SU-DHL-6 (cell line): ENCODE measurements around the gene ZNF385D.

ENCODE experiments used
- H2AFZ ChIP-seq: fragments of 200-600 bp; sonication (generic); 2 replicates; pipeline ENCODE4 v1.6.1; 2014; ENCODE audit warnings: low read depth, mild to moderate bottlenecking, moderate library complexity, mixed read lengths, antibody characterized with exemption, low read length; ENCODE audit not compliant: severe bottlenecking
- H3F3A ChIP-seq: fragments of 200-600 bp; shearing (Covaris generic); 2 replicates; pipeline ENCODE4 v1.6.0; 2016; ENCODE audit warnings: antibody characterized with exemption, mild to moderate bottlenecking; ENCODE audit not compliant: insufficient read depth
- H3K27ac ChIP-seq: fragments of 200-600 bp; sonication (generic); 2 replicates; pipeline ENCODE4 v1.5.1; 2016; ENCODE audit warnings: low read depth, mild to moderate bottlenecking, low read length, moderate library complexity, mixed read lengths
- H3K27me3 ChIP-seq: fragments of 200-600 bp; sonication (generic), shearing (Covaris generic); 2 replicates; pipeline ENCODE4 v1.6.0; 2014; ENCODE audit warnings: mild to moderate bottlenecking, low read length
- H3K36me3 ChIP-seq: fragments of 200-600 bp; sonication (generic); 2 replicates; pipeline ENCODE4 v1.6.1; 2014; ENCODE audit warnings: mild to moderate bottlenecking, low read length, mixed read lengths
- H3K4me2 ChIP-seq: fragments of 300-600, 200-600 bp; shearing (Covaris generic), sonication (generic); 2 replicates; pipeline ENCODE4 v1.6.0; 2014; ENCODE audit warnings: low read length, low read depth, mild to moderate bottlenecking; ENCODE audit not compliant: poor library complexity, severe bottlenecking
- H3K4me3 ChIP-seq: fragments of 200-600 bp; sonication (generic); 2 replicates; pipeline ENCODE4 v1.5.1; 2014; ENCODE audit warnings: antibody characterized with exemption, low read length, mild to moderate bottlenecking, mixed read lengths; ENCODE audit not compliant: insufficient read depth, poor library complexity, severe bottlenecking
- H3K79me2 ChIP-seq: fragments of 200-600 bp; sonication (generic); 2 replicates; pipeline ENCODE4 v1.6.1; 2014; ENCODE audit warnings: mild to moderate bottlenecking, low read length, moderate library complexity; ENCODE audit not compliant: insufficient read depth
- H3K9ac ChIP-seq: fragments of 200-600 bp; sonication (generic); 2 replicates; pipeline ENCODE4 v1.7.0; 2014; ENCODE audit warnings: mild to moderate bottlenecking, low read length
- H3K9me2 ChIP-seq: fragments of 200-600 bp; sonication (generic); replicated peaks from 2 replicates; pipeline ENCODE4 v1.6.1; 2014; ENCODE audit warnings: low read length; ENCODE audit not compliant: insufficient read depth
- H3K9me3 ChIP-seq: fragments of 200-600 bp; sonication (generic); 2 replicates; pipeline ENCODE4 v1.6.1; 2014; ENCODE audit warnings: low read length, mixed read lengths; ENCODE audit not compliant: insufficient read depth
- H4K20me1 ChIP-seq: fragments of 200-600 bp; sonication (generic); 2 replicates; pipeline ENCODE4 v1.6.1; 2014; ENCODE audit warnings: low read depth, mild to moderate bottlenecking, antibody characterized with exemption, low read length, moderate library complexity, mixed read lengths
- EZH2phosphoT487 ChIP-seq: fragments of 200-600 bp; sonication (generic), shearing (Covaris generic); conservative IDR thresholded peaks from 2 replicates; pipeline ENCODE4 v1.6.1; 2018; ENCODE audit warnings: mild to moderate bottlenecking, antibody characterized with exemption, low read length, moderate library complexity, mixed read lengths
- TF ChIP-seq, protein P1 (sequence below): fragments of 200-600 bp; sonication (generic); IDR thresholded peaks from one replicate; pipeline ENCODE4 v1.5.1; 2017; ENCODE audit warnings: antibody characterized with exemption, mild to moderate bottlenecking, low read length, moderate library complexity; ENCODE audit not compliant: insufficient read depth, poor library complexity, severe bottlenecking

The ZNF385D gene

GRCh38 chr3:21795152-21795837, 44.3 kb upstream of the ZNF385D start:
- H3K9me2 ChIP-seq = no peaks in the 10 kb centered on the region
- no peaks in the 10 kb centered on the region for H4K20me1 ChIP-seq
- no peaks in the 10 kb centered on the region for H3K27me3 ChIP-seq
- no peaks in the 10 kb centered on the region for H3K36me3 ChIP-seq
- no peak overlapping the region for H2AFZ ChIP-seq
- TF ChIP-seq, protein P1, sequence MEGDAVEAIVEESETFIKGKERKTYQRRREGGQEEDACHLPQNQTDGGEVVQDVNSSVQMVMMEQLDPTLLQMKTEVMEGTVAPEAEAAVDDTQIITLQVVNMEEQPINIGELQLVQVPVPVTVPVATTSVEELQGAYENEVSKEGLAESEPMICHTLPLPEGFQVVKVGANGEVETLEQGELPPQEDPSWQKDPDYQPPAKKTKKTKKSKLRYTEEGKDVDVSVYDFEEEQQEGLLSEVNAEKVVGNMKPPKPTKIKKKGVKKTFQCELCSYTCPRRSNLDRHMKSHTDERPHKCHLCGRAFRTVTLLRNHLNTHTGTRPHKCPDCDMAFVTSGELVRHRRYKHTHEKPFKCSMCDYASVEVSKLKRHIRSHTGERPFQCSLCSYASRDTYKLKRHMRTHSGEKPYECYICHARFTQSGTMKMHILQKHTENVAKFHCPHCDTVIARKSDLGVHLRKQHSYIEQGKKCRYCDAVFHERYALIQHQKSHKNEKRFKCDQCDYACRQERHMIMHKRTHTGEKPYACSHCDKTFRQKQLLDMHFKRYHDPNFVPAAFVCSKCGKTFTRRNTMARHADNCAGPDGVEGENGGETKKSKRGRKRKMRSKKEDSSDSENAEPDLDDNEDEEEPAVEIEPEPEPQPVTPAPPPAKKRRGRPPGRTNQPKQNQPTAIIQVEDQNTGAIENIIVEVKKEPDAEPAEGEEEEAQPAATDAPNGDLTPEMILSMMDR = no peak
- no peak for TF ChIP-seq EZH2phosphoT487
- no peak overlapping the region for H3K4me2 ChIP-seq
- H3K9ac ChIP-seq = no peak overlapping the region
- H3K79me2 ChIP-seq = no peaks in the 10 kb centered on the region
- H3K4me3 ChIP-seq = no peak overlapping the region
- H3F3A ChIP-seq = no peaks in the 10 kb centered on the region
- no peaks in the 10 kb centered on the region for H3K9me3 ChIP-seq
- no peak overlapping the region for H3K27ac ChIP-seq

DNA sequence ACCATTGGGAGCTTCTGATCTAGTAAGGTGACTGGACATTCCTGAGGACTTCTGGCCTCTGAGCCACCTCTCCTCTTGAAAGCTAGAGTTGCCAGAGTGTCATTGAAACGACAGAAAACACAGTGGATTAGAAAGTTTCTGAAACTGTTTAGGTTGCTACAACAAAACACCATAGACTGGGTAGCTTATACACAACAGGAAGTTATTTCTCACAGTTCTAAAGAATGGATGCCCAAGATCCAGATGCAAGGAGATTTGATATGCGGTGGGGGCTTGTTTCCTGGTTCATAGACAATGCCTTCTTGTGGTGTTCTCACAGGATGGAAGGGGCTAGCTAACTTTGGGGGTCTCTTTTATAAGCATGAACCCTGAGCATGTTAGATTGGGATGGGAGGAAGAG, 43.3 kb upstream of the ZNF385D start:
- no peak overlapping the region for H3K4me2 ChIP-seq
- H4K20me1 ChIP-seq = no peaks in the 10 kb centered on the region
- H3K27me3 ChIP-seq = no peaks in the 10 kb centered on the region
- H3K79me2 ChIP-seq = no peaks in the 10 kb centered on the region
- no peaks in the 10 kb centered on the region for H3K9me3 ChIP-seq
- no peaks in the 10 kb centered on the region for H3K36me3 ChIP-seq
- H2AFZ ChIP-seq = no peak overlapping the region
- H3K9ac ChIP-seq = no peak overlapping the region
- H3K27ac ChIP-seq = no peak overlapping the region
- no peaks in the 10 kb centered on the region for H3F3A ChIP-seq
- H3K4me3 ChIP-seq = no peak overlapping the region
- no peaks in the 10 kb centered on the region for H3K9me2 ChIP-seq
- TF ChIP-seq, protein P1 = no peak
- no peak for TF ChIP-seq EZH2phosphoT487

GRCh38 chr3:21792176-21792575, 41.2 kb upstream of the ZNF385D start:
- H3K4me2 ChIP-seq = no peak overlapping the region
- no peaks in the 10 kb centered on the region for H4K20me1 ChIP-seq
- no peak overlapping the region for H3K4me3 ChIP-seq
- H3K36me3 ChIP-seq = no peaks in the 10 kb centered on the region
- no peaks in the 10 kb centered on the region for H3F3A ChIP-seq
- H2AFZ ChIP-seq = no peak overlapping the region
- no peaks in the 10 kb centered on the region for H3K9me2 ChIP-seq
- TF ChIP-seq EZH2phosphoT487 = no peak
- TF ChIP-seq, protein P1 = no peak
- no peaks in the 10 kb centered on the region for H3K9me3 ChIP-seq
- H3K79me2 ChIP-seq = no peaks in the 10 kb centered on the region
- H3K27ac ChIP-seq = no peak overlapping the region
- no peak overlapping the region for H3K9ac ChIP-seq
- no peaks in the 10 kb centered on the region for H3K27me3 ChIP-seq
